HG03045 (cell line): ENCODE data around the gene ENPP1.
"Not testable (repeated sequence)": the region's sequence is repeated elsewhere in the genome, so short reads cannot be mapped to it uniquely, and the experiment has no call there.

Experiments used
- ATAC-seq: cut with Tn5 transposase; IDR thresholded peaks from one replicate; pipeline ENCODE4 v1.9.1; 2021; ENCODE audit warnings: mild to moderate bottlenecking, moderate library complexity; ENCODE audit not compliant: unreplicated experiment

ENPP1 gene

DNA sequence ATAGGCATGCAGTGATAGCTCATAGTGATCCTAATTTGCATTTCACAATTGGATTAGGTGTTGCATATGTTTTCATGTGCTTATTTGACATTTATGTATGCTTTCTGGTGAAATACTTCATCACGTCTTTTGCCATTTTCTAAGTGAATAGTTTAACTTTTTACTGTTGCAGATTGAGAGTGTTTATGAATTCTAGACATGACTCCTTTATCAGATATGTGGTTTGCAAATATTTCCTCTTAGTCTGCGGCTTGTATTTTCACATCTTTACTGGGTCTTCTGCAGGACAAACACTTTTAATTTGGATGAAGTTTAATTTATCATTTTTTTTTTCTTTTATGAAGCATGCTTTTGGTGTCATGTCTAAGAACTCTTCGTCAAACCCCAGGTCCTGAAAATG lies 104.1 kb downstream of the ENPP1 start:
- no peak for ATAC-seq

GRCh38 chr6:131914234-131914633 lies 106.4 kb downstream of the ENPP1 start:
- no peak for ATAC-seq

- no peak for ATAC-seq
Measured at GRCh38 chr6:131914967-131915751, 107.3 kb downstream of the ENPP1 start.

DNA sequence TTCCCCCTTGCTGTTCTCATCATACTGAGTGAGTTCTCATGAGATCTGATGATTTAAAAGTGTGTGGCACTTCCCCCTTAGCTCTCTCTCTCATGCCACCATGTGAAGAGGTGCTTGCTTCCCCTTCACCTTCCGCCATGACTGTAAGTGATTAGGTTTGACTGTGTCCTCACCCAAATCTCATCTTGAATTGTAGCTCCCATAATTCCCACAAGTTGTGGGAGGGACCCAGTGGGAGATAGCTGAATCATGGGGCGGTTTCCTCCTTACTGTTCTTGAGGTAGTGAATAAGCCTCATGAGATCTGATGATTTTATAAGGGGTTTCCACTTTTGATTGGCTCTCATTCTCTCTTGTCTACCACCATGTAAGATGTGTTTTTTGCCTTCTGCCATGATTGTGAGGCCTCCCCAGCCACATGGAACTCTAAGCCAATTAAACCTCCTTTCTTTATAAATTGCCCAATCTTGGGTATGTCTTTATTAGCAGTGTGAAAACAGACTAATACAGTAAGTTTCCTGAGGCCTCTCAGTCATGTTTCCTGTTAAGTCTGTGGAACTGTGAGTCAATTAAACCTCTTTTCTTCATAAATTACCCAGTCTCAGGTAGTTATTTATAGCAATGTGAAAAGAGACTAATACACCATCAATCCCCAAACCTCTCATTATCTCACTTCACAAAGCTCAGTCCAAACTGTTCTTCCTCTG lies 108.4 kb downstream of the ENPP1 start:
- ATAC-seq = not testable (repeated sequence)

- ATAC-seq = no peak
Measured at GRCh38 chr6:131916847-131917246, 109.0 kb downstream of the ENPP1 start.

GRCh38 chr6:131917318-131917717 lies 109.5 kb downstream of the ENPP1 start:
- no peak for ATAC-seq

DNA sequence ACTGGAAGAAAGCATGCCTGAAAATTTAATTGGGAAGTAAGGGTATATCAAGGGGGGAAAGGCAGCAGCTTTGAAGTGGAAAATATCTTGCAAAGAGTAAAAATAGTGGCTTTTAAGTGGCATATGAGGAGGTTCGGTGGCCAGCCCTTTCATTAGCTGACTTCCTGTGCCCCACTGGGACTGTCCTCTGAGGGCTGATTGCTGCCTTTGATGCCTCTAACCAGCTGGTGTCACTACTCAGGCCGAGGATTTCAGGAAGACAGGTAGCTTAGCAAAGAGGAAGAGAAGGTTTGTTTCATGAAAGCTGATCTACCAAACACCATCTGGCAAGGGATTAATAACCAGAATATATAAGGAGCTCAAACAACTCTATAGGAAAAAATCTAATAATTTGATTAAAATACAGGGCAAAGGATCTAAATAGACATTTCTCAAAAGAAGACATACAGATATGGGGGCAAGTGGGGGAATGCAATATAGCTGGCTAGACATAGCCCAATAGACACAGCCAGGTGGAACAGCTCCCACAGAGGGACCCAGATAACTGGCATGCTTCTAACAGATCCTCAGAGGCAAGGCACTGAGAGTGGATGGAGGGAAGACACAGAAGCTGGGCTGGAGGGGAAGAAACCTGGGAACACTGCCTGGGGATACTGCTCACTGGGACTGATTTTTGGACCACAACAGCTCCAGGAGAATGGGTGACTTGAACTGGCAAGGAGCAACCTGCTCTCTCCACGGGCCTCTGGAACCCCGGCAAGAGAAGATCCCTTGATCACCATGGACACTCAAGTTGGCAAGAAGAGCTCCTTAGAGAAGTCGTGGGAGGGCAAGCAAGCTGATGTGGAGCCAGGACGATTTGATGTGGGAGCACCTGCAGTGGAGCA lies 110.2 kb downstream of the ENPP1 start:
- no peak for ATAC-seq

- no peak for ATAC-seq
Measured at GRCh38 chr6:131918650-131919355, 111.0 kb downstream of the ENPP1 start.

DNA sequence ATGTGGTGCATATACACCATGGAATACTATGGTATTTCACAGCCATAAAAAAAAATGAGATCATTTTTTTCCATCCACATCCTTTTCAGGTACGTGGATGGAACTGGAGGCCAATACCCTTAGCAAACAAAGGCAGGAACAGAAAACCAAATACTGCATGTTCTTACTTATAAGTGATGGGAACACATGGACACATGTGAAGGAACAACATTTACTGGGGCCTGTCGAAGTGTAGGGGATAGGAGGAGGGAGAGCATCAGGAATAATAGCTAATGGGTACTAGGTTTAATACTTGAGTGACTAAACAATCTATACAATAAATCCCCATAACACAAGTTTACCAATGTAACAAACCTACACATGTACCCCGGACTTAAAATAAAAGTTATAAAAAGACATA lies 112.8 kb downstream of the ENPP1 start:
- ATAC-seq = no peak

DNA sequence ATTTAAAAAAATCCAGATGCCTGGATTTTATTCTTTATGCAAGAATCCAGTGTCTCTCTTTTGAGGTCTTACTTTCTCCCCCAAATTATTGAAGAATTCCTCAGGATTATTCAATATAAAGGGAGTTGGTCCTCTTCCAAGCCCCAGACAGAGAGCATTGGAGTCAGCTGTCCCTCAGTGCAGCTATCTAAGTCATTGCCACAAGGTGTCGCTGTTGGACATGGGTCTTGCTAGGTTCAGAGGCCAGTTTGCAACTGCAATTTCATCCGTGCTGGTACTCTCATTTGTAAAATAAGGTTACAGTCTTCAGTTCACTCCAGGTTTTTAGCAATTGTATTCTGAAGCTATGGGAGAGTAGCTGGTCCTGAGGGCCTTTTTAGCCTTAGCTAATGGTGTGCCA lies 115.5 kb downstream of the ENPP1 start:
- ATAC-seq = no peak

DNA sequence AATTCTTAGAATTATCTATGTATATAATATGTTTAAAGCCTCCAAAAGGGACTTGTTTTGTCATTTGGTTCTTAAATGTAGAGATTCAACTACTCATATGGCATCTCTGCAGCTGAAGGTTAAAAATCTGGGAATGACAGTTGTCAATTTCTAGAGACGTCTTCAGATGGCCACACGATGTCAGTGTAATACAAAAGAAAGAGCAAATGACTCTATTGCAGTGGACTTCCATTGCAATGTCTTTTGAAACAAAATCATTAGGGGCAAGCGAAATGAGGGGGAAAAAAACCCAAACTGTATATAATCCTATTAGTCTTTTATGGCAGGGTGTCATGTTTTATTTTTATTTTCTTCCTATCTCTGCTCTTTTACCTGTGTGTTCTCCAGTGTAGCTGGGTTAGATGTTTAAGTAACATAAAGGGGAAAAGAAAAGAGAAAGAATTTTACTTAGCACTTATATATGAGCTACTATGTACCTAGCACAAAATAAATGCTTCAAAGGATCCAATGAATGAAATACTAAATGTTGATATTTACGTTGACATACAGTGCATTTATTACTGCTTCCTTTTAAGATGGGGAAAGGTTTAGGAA lies 117.2 kb downstream of the ENPP1 start:
- ATAC-seq = no peak

DNA sequence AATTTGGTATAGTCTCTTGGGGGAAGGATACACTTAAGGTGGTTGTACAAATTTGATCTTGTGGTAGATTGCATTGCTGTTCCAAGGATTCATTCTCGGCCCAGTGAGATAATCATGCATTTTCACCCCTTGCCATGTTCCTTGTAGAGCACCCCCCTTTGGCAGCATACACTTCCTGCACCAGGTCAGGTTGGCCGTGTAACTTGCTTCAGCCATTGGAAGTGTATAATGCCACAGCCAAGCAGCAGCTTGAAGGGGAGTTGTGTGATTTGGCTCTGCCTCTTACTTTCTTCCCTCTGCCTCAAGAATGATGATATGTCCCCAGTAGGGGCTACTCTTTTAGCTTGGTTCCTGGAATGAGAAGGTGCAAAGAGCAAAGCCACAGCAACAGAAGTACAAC lies 121.4 kb downstream of the ENPP1 start:
- ATAC-seq = no peak

GRCh38 chr6:131929976-131930375 lies 122.2 kb downstream of the ENPP1 start:
- ATAC-seq = no peak

DNA sequence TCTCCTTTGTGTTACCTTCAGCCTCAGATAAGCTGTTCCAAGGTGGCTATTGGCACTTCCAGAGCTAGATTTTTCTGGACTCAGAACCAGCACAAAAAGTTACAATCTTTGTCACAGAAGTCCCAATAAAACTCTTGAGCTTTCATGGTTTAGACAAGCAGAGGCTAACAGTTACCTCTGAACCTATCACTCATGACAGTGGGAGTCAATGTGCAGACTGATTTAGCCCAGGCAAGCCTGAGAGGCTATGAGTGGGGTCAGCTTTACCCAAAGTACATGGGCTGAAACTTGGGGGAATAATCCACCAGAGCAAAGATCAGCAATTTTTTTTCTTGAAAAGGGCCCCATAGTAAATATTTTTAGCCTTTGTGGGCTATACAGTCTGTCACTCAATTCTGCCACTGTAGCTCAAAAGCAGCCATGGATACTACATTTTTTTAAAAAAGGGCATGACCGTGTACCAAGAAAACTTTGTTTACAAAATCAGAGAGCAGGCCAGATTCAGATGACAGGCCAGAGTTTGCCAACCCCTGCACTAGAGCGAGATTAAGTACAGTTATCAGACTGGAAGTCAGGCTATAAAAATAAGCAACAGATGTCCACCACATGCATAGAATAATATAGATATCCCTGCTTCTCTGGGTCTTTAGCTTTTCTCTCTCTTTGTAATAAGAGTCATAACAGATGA lies 123.4 kb downstream of the ENPP1 start:
- ATAC-seq = no peak

DNA sequence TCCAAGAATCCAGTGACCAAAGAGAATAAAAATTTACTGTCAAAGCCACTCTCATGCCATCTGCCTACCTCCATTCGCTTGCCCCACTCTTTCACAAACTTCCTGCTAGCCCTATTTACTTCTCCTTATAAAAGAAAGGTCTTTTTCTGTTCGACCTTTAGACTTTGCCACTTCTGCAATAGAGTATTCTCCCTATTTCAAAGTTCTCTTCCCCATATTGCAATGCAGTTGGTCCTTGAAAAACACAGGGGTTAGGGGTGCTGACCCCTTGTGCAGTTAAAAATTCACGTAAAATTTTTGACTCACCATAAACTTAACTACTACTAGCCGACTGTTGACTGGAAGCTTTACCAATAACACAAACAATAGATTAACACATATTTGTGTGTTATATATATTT lies 128.3 kb downstream of the ENPP1 start:
- ATAC-seq = no peak

DNA sequence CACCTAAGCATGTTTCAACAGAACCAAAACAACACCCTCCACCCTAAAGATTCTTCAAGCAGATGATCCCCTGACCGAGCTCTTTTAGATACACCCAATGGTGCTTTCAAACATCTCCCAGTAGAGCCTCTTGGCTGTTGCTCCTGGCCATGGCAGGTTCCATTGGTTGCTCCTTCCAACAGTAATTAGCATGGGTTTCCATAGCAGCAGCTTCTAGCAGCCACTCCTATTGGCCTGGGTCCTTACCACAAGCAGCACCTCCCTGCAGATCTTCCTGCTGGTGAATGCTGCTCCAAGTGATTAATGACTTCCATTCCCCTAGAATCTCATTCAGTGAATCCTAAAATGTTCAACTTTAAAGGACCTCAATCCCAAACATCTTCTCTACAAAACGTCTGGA lies 129.4 kb downstream of the ENPP1 start:
- ATAC-seq = no peak

DNA sequence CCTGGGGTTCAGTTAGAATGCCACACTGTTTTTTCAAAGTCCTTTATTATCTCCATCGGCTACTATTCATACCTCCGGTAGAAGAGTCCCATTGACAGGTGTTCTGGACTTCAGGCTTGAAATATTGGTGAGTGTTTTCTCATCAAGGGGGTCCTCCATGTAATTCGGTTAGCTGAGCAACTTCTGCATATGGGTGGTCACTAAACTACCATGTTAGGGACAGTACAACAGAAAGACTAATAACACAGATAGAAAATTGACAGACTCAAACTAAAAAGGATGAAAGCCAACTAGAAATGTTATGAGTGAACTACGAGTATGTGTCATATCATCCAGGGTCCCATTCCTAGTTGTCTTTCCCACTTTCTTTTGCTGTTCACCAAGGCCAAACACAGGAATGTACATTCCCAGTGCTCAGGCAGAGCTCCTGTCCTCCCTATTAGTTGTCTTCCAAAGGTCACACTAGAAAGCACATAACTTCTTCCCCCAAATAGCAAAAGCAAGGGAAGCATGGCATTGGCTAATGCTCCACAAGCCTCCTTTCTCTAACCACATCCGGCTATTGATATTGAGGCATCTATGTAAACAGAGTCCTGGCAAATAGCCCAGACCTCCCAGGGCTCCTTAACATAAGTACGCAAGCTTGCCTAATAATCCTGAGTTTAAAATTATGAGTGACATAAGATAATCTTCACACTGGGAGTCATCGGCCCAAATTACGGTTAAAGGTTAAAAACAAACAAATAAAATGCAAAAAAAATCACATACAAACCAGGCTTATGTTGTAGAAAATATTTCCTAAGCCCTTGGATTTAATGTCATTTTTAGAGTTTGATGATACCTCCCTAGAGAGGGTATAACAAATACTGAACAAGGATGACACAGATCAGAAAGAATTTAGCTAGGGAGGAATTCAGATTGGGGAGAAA lies 130.1 kb downstream of the ENPP1 start:
- no peak for ATAC-seq
